GM18526 (cell line): ENCODE data around the gene SYMPK.

Experiments
- POLR2A ChIP-seq: IDR thresholded peaks from 3 replicates; pipeline ENCODE4 v1.6.1; 2011; ENCODE audit not compliant: insufficient read length; ENCODE audit errors: extremely low read depth

Gene SYMPK

DNA sequence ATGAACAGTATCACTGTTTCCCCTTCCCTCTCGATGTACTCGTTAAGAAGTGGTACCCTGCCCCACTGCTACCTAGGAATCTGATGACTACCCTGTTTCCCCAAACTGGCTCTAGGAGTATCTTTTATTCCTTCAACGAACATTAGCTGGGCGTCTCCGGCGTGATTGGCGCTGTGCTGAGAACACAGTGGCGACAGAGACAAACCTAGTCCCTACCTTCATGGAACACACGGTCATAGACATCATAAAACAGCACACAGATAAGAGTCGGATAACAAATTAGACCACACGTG lies 730 bp downstream of the SYMPK start:
- TF ChIP-seq POLR2A: no peak

DNA sequence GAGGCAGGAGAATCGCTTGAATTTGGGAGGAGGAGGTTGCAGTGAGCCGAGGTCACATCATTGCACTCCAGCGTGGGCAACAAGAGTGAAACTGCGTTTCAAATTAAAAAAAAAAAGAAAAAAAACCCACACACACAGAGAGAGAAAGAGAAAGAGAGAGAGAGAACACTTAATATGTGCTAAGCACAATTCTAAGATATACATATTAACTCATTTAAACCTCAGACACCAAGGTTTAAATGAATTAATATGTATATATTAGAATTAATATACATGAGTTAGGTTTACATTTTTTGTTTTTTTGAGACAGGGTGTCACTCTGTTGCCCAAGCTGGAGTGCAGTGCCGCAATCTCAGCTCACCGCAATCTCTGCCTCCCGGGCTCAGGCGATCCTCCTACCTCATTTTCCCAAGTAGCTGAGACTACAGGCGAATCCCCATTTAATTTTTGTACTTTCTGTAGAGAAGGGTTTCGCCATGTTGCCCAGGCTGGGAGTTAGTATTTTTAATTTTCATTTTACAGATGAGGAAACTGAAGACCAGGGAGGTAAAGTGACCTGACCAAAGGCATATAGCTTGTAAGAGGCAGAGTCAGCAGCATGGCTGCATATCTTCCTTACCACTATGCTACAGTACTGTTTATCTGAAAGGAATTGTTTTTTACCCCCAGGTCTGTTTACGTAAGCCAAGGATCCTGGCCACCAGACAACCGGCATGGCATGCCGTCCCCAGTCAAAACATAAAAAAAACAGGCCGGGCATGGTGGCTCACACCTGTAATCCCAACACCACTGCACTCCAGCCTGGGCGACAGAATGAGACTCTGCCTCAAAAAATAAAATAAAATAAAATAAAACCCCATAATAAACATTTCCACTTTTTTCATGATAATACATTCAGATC lies 2.3 kb downstream of the SYMPK start:
- no peak for TF ChIP-seq POLR2A

DNA sequence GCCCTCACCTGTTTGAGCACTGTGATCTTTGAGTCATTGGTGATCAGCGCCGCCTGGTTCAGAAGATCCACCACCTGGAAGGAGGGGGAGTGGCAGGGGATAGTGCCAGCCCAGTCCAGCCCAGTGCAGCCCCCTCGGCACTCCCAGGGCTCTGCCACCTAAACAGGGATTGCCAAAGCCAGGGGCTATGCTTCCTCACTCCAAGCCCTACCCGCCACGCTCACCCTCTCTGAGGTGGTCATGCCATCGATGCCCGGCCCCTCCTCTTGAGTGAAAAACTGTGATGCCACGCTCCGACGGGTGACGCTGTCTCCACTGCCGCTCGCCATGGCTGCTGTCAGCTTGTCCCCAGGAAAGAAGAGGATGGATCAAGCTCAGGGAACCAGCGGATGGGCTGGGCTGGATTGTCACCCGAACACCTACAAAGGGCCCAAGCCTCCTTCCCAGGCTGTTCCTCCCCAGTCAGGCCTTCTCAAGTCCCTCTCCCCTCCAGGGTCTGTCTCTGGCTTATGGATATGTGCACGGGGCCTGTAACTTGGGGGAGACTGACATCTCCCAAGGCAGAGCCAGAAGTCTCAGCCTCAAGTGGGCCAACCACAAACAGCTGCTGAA lies 8.7 kb downstream of the SYMPK start:
- TF ChIP-seq POLR2A: no peak

DNA sequence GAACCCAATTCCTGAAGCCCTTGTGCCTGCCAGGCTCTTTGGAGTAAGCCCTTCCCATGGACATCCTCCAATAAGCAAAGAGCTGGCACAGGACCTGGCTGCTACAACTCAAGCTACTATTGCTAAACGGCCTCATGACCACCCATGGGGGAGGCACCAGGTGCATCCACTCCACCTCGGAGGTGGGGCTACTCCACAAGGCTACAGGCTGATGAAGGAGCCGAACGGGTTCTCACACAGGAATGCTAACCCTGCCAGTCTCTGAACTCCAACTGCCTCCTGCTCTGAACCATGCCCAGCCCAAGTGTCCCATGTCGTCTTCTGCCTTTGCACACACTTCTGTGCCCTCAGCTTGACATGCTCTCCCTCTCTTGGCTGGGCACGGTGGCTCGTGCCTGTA lies 10.0 kb downstream of the SYMPK start:
- TF ChIP-seq POLR2A: no peak

DNA sequence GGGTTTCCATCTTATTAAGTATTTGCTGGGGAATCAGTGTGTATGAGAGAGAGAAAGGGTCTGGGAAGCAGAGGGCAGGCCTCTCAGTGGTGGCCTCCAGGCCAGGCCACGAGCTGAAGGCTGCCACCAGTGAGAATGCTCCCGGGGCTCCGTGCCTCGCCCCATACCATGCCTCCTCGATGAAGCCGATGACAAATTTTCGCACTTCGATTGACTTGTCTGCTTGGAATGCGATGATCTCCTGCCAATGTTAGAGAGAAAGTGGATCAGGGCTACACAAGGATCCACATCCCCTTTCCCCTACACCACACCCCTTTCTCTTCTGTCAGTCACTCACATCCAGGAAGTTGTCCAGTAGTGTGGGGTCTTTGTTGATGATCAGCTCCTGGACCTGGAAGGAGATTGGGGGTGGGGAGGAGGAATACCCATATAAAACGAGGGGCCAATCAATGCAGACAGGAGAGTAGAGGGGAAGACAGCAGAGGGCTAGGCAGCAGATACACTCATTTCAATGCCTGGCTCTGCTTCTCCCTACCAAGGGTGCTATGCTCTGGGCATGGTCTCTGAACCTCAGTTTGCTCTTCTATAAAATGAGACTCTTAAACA lies 10.7 kb downstream of the SYMPK start:
- TF ChIP-seq POLR2A: no peak

DNA sequence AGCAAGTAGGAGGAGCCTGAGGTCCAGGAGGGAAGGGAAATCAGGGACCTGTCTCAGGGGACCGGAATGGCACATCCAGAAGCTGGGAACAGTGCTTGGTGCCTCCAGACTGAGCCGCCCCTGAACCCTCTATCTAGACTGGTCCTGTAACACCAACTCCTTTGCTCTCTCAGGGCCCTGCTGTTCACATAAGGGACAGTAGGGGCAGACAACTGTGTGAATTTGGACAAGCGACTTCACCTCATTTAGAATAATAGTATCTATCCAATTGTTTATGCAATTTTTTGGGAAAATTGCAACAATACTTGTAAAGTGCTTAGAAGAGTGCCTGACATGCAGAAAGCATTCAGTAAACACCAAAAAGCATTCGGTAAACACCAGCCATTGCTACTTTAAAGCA lies 14.0 kb downstream of the SYMPK start:
- no peak for TF ChIP-seq POLR2A

DNA sequence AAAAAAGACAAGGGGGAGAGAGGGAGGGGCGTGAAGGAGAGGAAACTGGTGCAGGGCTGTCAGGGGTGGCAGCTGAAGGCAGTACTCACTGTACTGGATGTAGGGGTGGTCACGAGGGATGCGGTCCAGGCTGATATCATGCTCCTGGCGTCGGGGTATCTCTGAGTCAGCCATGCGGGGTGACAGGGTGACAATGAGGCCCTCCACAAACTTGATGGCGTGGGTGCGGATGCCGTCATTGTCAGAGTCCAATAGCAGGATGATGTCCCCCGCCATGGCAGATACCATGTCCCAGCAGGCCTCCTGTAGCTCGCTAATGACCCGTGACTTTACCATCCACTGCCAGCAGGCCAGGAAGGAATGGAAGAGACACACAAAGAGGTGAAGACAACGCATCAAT lies 15.3 kb downstream of the SYMPK start:
- TF ChIP-seq POLR2A: no peak

DNA sequence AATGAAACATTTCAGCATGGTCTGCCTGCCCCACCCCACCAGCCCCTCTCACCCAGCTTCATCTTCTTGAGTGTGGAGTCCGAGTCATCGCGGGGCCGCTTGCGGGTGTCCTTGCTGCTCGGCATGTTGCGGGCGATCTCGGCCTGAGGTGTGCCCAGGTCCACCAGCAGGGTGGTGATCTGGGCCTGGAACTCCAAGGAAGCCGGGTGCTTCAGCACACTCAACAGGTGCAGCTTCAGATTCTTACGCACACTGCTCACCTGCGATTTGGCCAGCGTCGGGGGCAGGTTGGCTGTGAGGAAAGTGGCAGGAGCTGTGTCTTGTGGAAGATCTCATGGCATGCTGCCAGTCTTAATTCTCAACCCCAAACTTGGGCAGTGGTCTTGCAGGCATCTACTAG lies 20.7 kb downstream of the SYMPK start:
- no peak for TF ChIP-seq POLR2A

DNA sequence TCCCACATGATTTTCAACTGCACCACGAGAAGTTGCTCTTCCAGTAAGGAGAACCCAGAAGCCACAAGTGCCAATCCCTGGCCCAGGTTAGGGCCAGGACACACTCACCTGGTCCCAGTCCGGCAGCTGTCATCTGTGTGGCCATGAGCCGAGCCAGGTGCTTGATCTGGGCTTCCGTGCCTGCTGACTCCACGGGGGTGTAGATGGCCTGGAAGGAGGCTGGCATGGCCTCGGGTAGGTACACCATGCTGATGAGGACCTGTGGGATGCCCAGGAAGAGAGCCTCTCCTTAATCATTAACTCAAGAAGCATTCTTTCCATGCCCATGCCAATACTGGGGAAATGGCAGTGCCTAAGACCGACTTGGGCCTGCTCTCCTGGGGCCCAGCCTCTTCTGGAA lies 28.0 kb downstream of the SYMPK start:
- no peak for TF ChIP-seq POLR2A

DNA sequence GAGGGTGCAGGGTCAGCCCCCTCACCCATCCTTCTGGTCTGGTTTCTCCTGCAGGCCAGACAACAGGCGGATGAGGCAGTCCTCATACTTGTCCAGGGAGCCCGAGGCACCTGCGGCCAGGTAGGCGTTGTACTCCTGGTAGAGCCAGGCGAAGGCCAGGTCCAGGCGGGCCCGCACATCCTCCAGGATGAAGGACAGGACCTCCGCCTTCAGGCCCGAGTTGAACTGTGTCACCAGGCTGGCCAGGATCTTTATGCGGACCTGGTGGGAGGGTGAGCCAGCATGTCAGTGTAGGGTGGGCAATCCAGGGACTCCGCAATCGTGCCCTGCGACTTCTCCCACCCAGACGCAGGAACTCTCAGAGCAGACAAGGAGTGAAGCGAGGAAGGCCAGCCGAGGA lies 34.0 kb downstream of the SYMPK start:
- TF ChIP-seq POLR2A: no peak

DNA sequence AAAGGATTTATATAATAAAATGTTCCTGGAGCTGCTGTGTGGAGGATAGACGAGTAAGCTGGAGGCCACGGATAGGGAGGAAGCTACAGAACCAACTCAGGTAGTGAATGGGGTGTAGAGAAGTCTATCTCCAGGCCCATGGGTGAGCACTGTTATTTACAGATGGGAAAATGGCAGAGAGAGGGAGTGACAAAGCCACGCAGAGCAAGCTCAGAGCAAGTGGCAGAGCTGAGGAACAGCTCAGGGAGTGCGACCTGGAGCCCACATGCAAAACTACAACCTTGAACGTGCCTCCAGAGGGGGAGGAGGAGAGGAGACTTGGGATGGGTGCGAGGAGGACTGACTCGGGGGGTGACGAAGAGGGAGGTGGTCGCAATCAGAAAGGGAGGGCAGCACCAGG lies 34.4 kb downstream of the SYMPK start:
- no peak for TF ChIP-seq POLR2A

DNA sequence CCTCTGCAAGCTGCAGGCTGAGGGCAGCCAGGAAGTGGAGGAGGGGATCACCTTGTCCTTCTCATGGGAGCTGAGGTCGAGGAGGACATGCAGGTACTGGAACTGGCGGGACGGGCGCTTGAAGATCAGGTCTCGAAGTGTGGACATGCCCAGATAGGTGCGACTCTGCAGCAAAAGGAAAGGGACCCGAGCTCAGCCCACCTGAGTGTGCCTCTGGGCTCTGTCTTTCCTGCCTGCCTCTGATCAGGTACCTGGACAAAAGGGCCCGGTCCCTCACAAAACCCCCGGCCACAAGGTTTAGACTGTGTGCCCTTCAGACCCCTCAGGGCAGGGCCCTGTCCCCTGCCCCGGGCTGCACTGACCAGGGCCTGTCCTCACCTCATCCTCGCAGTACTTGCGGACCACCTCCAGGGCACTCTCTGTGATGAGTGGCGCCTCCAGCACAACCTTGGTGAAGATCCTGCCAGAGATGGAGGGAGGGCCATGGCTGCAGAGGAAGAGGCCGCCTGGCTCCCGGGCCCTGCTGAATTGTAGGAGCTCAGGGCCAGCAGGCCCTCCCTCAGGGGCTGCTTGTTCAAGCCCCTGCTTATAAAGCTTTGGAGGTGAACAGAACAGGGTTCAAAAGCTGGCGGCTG lies 35.4 kb downstream of the SYMPK start:
- no peak for TF ChIP-seq POLR2A

DNA sequence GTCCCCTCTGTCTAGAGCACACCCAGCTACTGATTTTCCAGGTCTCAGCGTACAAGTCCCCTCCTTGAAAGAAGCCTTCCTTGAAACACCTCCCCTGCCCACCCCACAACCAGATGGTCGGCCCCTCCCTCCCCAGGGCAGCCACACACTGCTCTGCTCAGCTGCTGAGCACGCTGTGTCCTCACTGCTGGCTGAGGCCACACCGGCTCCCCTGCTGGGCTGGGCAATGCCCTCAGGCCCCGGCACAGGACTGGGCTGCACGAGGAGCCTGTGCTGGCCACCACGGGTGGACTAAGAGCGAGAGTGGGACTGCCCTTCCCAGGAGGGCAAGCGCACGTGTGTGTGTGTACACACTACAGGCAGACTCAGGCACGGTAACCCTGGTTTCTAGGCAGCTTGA lies 36.0 kb downstream of the SYMPK start:
- TF ChIP-seq POLR2A: no peak

DNA sequence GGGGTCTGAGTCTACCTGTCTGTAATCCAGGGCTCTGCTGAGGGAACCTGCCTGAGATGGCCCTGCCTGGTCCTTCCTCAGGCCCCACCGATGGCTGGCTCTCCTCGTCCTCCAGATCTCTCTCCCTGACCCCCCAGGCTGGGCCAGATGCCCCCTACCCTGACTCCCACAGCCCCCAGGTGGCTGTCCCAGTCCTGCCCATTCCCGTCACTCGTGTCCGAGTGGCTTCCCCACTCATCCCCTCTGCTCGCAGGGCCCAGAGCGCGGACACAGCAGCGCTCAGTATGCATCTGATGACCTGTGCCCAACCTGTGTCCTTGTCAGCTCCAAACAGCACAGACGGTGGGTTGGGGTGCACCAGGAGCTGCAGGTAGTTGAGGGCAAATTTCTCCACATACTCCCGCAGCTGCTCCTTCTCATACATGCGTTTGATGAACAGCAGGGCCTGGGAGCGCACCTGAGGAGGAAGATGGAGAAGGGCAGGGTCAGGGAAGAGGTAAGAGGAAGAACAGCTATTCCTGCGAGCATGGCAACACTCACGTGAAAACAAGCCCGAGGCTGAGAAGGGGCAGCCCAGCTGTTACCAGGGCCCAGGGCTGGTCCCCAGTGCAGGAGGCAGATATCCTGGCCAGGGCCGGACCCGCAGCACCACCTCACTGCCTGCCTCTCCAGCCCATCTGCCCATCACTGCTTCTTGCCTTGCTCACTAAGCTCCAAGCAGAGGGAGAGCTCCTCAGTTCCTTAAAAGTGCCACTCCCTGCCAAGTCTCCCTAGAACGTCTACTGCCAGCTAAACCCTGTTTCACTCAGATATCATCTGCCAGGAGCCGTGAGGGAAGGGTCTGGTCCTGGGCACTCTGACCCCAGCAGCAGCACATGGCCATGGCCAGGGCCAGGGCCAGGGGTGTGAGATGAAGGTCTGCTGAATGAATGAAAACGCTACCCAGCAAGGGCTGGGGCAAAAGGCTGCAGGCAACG lies 36.7 kb downstream of the SYMPK start:
- TF ChIP-seq POLR2A: no peak

DNA sequence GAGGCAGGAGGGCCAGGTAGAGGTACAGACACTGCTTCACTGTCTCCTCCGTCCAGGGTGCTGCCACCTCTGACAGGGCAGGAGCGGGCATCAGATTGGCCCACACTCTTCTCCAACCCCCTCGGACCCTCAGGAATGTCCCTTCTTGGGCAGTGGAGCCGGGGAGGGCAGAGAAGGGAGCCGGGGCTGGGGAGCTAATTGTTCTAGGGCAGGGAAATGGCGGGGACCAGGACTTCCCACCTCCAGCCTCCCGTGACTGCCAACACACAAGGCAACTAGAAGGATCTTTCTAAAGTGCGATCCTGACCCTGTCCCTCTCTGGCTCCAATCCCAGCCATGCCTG lies 37.7 kb downstream of the SYMPK start:
- TF ChIP-seq POLR2A: no peak
